ENCODE measurements around the gene BUD31. TPM values are rescaled to one million over a fixed set of nuclear protein-coding genes. Genes with fewer than 3 reads are reported as not detected.

BUD31 gene
- total RNA-seq, 1 experiment from 2014 or later, result 154 TPM

- Histone ChIP-seq H3K4me3 (replicated peaks in 1 of 2; ENCODE audit: low read depth in 1 of 2, low read length in 2 of 2) (no peak overlapping the region), H3K9ac (ENCODE audit: low read length) (no peak overlapping the region), H3K9me3 (ENCODE audit: control insufficient read depth in 1 of 2, insufficient read depth in 1 of 2, low read depth in 1 of 2, low read length in 2 of 2) (no peaks in the 10 kb centered on the region), H3K36me3 (ENCODE audit: control insufficient read depth in 1 of 2, insufficient read depth in 2 of 2, low read length in 2 of 2) (peaks cover 34 to 55% of the 10 kb centered on the region in 2 experiments), H3K27ac (ENCODE audit: low read depth, low read length) (no peak overlapping the region), H3K79me2 (ENCODE audit: insufficient read depth, low read length) (peaks cover 16% of the 10 kb centered on the region; the same call in 1 of the 2 replicates), H3K4me1 (ENCODE audit: control insufficient read depth in 1 of 2, insufficient read depth in 2 of 2, low read length in 2 of 2) (no peaks in the 10 kb centered on the region), H3K9me2 (ENCODE audit: insufficient read depth) (no peaks in the 10 kb centered on the region), H2AFZ (ENCODE audit: low read depth, low read length, poor library complexity, severe bottlenecking) (no peak overlapping the region), H3K27me3 (ENCODE audit: insufficient read depth, low read length) (no peaks in the 10 kb centered on the region), H4K20me1 (ENCODE audit: insufficient read depth) (no peaks in the 10 kb centered on the region), H3K4me2 (ENCODE audit: low read length) (no peak overlapping the region)
- ChIA-PET CTCF (no interaction called here), RAD21 (ENCODE audit: low non-redundant PET in 1 of 2, low total read pairs in 2 of 2, uncharacterized antibody in 2 of 2, unreplicated experiment in 2 of 2) (no interaction called here), POLR2A (no interaction called here)
- no peak for ATAC-seq
- intact Hi-C loops (cut with micrococcal nuclease), result no loop called here
- BruUV-seq (replicated peaks), result no TSS peak
- DNase-seq (ENCODE audit: low read depth, low spot score), result no peak
- no peak for TF ChIP-seq SRF (IDR thresholded peaks at IDR 0.05; ENCODE audit: low read depth)
- TF ChIP-seq POLR2AphosphoS5 (IDR thresholded peaks at IDR 0.05; ENCODE audit: low read depth, low read length), result no peak
- no peak for TF ChIP-seq EZH2phosphoT487 (IDR thresholded peaks at IDR 0.05; ENCODE audit: borderline replicate concordance)
- TF ChIP-seq REST (IDR thresholded peaks at IDR 0.05; ENCODE audit: low read depth), result no peak
- no peak for TF ChIP-seq YY1 (IDR thresholded peaks at IDR 0.05; ENCODE audit: extremely low read depth, insufficient replicate concordance, low read depth, low read length)
These were observed 12.2 kb downstream of the BUD31 start for GRCh38 chr7:99420986-99421385.

- ChIA-PET RAD21 (ENCODE audit: low non-redundant PET in 1 of 2, low total read pairs in 2 of 2, uncharacterized antibody in 2 of 2, unreplicated experiment in 2 of 2) (no interaction called here), CTCF (no interaction called here), POLR2A (interaction anchor here (0.9 to 1.7 kb wide), 2 partner anchors 8 to 13 kb away, joined by 3 to 4 read pairs; partner anchors contain the start of genes BUD31 and PDAP1)
- Histone ChIP-seq H3K9ac (ENCODE audit: low read length) (no peak overlapping the region), H3K27ac (ENCODE audit: low read depth, low read length) (no peak overlapping the region; the same call in 1 of the 2 replicates), H3K27me3 (ENCODE audit: insufficient read depth, low read length) (no peaks in the 10 kb centered on the region), H3K9me2 (ENCODE audit: insufficient read depth) (no peaks in the 10 kb centered on the region), H4K20me1 (ENCODE audit: insufficient read depth) (no peaks in the 10 kb centered on the region), H3K4me2 (ENCODE audit: low read length) (no peak overlapping the region), H3K4me3 (replicated peaks in 1 of 2; ENCODE audit: low read depth in 1 of 2, low read length in 2 of 2) (no peak overlapping the region), H2AFZ (ENCODE audit: low read depth, low read length, poor library complexity, severe bottlenecking) (no peak overlapping the region), H3K9me3 (ENCODE audit: control insufficient read depth in 1 of 2, insufficient read depth in 1 of 2, low read depth in 1 of 2, low read length in 2 of 2) (no peaks in the 10 kb centered on the region), H3K4me1 (ENCODE audit: control insufficient read depth in 1 of 2, insufficient read depth in 2 of 2, low read length in 2 of 2) (no peaks in the 10 kb centered on the region), H3K36me3 (ENCODE audit: control insufficient read depth in 1 of 2, insufficient read depth in 2 of 2, low read length in 2 of 2) (peaks cover 26 to 45% of the 10 kb centered on the region in 2 experiments; a peak in 3 of 4 replicates), H3K79me2 (ENCODE audit: insufficient read depth, low read length) (peaks cover 14% of the 10 kb centered on the region; the same call in 1 of the 2 replicates)
- BruUV-seq (replicated peaks), result no TSS peak
- ATAC-seq, result no peak
- no peak for DNase-seq (ENCODE audit: low read depth, low spot score)
- intact Hi-C loops (cut with micrococcal nuclease), result no loop called here
- no peak for TF ChIP-seq REST (IDR thresholded peaks at IDR 0.05; ENCODE audit: low read depth)
- TF ChIP-seq JUND (IDR thresholded peaks at IDR 0.05), result no peak
These were observed 13.4 kb downstream of the BUD31 start for GRCh38 chr7:99422186-99422585.

Measured in HCT116 (cell line).